ENCODE measurements around the gene ASCL5.
"Not testable (repeated sequence)": the region's sequence is repeated elsewhere in the genome, so short reads cannot be mapped to it uniquely, and the experiment has no call there.

ASCL5 gene, protein sequence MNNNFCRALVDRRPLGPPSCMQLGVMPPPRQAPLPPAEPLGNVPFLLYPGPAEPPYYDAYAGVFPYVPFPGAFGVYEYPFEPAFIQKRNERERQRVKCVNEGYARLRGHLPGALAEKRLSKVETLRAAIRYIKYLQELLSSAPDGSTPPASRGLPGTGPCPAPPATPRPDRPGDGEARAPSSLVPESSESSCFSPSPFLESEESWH

DNA sequence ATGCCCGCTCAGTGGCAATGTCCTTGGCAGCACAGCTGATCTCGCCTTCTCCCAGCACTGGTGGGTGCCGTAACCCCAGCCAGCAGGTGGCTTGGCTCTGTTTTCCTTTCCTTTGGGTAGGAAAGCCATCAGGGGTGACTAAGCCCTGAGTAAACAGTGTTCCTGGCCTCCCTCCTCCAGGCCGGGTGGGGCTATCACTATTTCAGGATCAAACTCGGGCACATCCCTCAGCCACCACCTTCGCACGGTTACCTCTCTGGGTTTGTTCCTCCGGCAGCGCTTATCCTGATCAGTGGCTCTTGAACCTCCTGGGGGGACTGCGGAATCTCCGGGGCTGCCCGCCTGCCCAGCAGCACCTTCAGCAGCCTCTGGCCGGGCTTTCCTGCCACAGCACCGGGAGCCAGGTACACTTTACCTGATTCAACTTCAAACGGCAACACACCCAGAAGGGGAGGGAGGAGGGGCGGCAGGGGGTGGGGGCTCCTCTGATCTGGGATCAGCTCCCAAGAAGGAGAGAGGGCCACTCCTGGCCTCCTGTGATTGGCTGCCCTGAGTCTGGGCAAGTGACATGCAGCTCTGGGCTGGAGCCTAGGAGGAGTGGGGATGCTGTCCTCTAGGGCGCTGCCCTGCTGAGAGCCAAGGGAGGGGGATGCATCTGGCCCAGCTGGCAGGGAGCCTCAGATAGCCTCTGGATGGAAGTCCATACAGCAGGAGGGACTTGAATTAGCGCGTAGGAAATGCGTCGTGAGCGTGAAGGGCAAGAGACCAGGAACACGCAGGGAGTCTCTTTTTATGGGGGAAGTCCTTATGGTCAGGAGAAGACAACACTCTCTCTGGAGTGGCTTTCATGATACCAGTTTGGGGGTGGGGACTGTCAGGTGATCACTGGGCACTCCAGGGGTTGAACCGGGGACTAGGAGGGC, at the start of gene ASCL5:
ASCL5 (minus strand) TSS at position 353 of the 923 bp plus-strand sequence. CDS start 11,812 bp downstream, outside the sequence.
- DNase-seq = no peak

DNA sequence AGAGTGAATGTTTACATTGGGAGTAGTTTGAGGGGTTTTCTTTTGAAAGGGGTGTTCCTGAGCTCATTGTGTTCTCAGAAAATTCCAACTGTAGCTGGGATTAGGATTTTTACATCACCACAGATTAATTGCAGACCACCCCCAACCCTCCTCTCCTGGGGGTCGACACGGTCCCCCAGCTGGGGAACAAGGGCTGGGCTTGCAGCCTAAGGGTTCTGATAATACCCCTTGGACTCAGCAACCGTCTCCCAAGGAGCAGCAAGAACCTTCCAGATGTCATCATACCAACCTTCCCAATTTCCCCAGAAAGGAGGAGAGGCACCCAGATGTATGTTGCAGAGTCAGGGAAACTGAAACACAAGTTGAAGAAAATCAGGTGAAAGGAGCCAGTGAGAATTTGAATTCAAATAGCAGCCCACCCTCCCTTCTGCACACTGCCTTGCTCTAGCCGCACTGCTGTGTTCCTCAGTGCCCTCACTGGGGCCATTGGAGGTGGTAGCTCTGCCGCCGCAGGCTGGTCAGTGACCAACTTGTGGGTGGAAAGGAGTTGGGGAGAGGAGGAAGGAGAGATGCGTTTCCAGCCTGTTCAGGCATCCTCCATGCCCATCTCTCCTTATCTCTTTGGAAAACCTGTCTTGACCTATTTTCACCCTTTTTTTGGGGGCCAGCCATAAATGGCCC, 49.0 kb upstream of the ASCL5 start:
- no peak for DNase-seq

DNA sequence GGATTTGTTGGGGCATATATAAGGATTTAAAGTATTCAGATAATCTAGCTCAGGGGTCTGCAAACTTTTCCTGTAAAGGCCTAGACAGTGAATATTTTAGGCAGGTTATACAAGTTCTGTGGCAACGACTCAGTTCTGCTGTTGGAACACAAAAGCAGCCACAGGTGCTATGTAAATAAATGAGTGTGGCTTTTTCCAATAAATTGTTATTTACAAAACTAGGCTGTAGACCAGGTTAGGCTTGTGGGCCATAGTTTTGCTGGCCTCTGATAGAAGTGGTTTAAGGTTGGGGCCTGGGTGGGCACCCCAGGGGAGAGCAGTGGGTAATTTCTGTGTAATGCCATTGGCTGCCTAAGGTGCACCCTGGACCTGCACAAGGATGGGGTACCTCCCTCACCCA, 46.8 kb upstream of the ASCL5 start:
- no peak for DNase-seq

DNA sequence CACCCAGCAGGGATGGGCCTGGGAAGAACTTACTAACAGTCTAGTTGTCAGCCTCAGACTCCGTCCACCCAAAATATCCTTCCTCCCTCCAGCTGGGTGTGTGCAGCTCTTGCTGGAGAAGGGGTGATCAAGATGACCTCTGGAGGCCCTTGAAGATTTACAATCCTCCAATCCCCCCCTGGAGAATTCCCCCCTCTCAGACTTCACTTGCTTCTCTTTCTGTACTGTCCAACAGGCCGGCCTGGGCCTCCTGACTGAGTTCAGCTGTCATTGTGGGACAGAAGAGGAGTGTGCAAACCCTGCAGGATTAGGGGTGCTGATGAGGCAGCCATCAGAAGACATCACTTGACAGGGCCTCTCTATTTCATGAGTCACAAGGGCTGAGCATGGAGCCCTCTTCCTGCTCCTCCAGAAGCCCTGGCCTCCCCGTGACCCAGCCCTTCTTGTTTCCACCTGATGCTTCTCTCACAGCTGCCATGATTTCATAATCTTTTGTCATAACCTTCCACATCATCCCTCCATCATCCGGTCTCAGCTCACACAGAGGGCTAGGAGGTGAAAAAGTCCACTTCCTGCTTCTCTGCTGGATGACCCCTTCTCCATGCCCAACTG, 46.1 kb upstream of the ASCL5 start:
- peak; percentile 52 for DNase-seq

DNA sequence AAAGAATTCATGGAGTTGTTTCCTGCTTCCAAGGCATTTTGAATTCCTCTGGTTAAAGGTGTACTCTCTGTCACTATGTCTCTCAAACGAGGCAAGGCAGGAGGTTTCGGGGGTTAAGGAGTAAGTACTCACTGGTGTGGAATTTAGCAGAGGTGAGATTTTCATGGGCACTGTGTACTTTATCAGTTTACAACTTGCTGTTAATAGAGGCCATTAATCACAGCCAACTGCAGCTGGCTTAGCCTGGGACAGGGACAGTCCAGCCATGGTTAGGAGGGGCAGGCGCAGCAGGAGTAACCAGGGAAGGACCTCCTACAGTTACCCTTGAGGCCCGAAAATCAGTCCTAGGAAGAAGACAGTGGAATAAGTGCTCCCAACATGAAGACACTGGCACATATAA, 45.3 kb upstream of the ASCL5 start:
- no peak for DNase-seq

DNA sequence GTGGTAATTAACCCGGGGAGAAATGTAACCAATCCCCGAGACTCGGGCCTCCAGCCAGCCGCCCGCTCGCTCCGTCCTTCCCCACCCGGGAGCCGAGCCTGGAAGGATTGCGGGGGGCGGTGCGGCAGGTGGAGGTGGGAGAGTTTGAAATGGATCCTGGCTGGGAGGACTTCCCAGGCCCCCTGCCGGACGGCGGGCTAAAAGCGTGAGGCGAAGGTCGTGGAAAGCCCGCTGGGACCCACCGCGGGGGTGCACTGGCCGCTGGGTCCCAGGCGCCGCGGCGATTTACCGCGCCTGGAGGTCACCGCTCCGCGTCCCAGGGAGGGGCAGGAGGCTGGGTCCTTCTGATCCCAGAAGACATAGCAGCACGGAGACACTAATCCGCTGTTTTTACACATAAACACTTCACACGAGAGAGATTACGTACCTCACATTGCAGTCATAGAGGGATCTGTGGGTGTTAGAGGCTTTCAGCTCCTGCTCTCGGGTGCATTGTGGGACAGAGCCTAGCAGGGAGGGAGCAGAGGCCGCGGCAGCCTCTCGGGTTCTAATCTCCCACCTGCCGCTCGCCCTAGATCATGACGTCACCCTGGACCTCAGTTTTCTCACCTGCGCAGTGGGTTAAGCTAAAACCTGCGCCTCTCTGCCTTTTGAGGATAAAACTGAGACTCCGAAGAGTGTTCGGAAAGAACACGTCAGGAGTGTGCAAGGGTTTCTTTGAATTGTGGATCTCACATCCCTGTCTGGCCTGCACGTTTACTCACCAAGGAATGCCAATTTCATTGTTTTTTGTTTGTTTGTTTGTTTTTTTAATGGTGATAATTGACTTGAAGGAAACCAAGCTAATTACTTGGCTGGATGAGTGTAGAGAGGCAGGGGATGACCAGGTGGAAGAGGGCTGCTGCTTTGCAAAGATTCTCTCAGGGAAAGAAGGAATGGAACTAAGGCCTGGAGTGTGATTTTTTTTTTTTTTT, 44.4 kb upstream of the ASCL5 start:
- no peak for DNase-seq

DNA sequence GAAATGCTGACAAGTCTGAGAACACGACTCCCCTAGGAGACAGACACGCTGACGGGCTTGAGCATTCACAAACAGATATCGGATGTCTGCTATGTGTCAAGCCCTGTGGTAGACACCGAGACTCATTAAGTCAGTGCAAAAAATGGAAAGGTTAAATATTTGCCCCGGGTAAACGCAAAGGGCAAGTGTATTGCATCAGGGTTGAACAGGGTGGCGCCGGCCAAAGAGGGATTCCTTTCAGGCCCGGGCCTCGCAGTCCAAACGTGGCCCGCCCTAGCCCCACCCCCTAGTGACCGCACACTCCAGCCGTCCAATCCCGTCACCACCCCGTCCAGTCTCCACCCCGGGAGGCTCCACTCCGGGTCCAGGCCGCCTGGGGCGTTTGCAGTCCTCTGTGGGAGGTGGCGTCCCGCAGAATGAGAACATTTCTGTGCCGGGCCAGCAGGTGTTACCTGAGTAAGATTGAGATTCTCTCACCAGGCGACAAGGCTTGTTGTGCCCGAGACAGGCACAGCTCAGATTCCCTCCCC, 43.6 kb upstream of the ASCL5 start:
- peak; percentile 94 for DNase-seq

DNA sequence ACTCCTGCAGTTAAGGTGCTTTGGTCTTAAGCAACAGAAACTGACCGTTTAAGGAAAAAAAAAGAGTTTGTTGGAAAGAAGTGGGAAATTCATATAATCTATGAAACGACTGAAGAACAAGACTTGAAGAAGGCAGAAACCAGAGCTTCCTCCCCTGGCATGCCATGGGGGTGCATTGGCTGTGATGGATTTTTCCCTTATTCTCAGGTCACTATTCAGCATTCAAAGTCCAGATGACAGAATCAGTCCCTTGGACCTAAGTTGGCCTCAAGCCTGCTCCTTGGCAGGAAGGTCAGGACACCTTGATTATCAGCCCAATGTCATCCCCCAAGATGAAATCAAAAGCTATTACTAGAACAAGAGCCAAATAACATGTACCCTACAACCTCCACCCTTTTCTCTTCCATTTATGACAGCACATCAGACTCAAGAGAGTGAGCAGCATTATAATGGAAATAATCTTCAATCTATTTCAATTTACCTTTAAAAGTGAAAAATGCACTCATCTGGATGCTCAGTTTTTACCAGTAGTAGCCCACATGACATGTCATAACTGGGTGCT, 43.1 kb upstream of the ASCL5 start:
- no peak for DNase-seq

DNA sequence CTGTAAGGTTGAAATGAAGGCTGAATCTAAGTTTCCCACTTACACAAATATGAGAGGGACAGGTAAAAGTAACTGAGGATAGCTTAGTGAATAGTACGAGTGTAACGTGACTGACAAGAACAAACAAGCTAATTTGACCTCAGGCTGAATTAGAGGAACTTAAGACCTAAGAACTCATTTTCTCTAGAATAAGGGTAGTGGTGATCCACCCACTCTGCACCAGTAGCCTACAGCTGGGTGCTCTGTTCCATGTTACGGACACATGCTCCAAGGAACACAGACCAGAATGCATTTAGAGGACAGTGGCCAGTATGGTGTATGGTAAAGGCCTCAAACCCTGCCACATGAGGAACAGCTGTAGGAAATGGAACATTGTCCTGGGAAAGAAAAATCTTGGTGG, 42.2 kb upstream of the ASCL5 start:
- DNase-seq = no peak

DNA sequence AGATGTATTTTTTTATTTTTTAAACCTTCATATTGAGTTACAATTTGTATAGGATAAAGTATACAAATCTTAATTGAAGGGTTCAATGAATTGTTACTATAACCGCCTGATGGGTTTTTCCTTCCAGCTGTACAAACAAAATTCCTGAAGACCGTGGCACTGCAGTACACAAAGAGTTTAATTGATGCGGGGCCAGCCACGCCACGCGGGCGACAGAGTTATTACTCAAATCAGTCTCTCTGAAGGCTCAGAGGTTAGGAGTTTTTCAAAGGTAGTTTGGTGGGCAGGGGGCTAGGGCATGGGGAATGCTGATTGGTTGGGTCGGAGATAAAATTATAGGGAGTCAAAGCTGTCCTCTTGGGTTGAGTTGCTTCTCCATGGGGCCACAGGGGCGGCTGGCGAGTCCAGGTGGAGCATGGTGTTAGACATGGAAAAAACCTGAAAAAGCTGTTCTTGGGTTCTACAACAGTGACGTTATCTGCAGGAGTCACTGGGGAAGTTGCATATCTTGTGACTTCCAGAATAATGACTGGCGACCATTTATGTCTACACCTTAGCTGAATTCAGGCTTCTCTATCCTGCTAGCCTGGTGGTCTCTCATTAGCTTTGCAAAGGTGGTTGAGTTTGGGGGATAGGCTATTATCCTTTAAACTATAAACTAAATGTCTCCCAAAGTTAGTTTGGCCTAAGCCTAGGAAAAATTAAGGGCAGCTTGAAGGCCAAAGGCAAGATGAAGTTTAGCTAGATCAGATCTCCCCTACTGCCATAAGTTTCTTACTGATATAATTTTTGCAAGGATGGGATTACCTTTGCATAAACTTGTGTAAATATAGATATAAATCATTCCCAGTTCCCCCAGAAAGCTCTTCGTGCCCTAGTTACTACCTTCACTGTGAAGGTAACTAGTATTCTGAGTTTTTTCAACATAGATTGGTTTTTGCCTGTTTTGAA, 40.3 kb upstream of the ASCL5 start:
- no peak for DNase-seq

DNA sequence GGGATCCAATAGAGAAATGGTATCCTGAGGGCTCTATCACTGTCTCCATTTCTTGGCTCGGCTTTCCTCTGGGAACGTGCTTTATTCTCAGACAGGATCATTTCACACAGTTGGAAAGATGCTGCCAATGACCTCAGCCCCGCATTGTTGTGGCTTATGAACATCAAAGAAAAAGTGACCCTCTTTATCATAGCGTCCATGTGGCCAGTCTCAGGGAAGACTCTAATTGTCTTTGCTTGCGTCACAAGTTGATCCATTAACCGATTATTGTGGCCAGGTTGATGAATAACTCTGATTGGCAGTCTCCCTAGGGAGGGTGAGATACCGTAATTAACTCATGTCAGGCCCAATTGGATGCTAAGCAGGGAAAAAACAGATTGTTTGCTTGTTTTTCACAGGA, 37.7 kb upstream of the ASCL5 start:
- DNase-seq = no peak

DNA sequence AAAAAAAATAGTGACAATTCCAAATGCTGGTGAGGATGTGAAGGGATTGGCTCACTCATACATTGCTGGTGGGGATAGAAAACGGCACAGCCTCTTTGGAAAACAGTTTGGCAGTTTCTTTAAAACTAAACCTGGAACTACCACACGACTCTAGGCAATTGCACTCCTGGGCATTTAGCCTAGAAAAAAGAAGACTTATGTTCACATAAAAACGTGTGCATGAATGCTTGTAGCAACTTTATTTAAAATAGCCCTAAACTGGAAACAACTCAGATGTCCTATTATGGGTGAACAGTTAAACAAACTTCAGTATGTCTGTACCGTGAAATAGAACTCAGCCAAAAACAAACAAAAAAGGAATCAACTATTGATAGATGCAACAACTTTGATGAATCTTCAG, 36.7 kb upstream of the ASCL5 start:
- DNase-seq = no peak

DNA sequence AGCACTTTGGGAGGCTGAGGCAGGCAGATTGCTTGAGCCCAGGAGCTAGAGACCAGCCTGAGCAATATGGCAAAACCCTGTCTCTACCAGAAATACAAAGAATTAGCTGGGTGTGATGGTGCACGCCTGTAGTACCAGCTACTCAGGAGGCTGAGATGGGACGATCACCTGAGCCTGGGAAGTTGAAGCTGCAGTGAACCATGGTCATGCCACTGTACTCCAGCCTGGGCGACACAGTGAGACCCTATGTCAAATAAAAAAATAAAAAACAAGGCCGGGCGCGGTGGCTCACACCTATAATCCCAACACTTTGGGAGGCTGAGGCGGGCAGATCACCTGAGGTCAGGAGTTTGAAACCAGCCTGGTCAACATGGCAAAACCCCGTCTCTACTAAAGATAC, 36.1 kb upstream of the ASCL5 start:
- DNase-seq = not testable (repeated sequence)

DNA sequence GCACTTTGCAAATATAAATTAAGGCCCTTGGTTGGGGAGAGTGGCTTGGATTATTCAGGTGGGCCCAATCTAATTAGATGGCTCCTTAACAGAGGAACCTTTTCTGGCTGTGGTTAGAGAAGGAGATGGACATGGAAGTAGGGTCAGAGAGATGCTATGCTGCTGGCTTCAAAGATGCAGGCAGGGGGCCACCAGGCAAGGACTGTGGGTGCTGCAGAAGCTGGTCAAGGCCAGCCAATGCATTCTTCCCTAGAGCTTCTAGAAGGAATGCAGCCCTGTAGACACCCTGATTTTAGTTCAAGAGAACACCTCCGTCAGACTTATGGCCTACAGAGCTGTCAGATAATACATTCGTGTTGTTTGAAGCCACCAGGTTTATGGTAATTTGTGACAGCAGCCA, 31.0 kb upstream of the ASCL5 start:
- DNase-seq = no peak

DNA sequence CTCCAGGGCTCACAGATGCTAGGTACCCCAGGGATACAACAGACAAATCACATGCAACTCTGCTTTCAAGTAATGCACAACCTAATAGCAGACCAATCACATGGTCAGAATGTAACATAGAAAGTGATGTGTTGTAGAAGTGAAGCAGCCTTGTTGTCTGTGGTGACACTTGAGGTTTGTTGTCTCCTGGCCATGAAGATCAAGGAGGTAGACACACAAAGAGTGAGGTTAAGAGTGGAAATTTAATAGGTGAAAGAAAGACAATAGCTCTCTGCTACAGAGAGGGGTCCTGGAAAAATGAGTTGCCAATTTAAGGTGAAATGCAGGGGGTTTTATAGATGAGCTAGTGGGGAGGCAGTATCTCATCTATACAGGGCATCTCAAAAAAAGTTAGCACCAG, 29.8 kb upstream of the ASCL5 start:
- DNase-seq = no peak

DNA sequence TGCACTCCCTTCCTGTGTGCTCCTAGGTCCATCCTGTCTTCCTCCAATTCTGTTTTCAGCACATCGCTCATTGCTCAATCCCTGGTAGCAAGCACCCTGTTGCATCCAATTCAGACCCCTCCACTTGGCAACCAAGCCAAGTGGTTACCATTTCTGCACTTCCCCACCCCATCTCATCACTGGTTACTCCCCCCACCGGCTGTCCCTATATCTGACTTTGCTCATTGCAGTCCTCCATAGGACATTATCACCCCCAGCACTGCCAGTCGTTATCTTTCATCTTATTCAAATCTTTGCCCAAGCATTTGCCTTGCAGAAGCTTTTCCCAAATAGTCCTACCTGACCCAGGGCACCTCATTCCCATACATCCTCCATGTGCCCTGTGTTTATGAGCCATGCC, 29.4 kb upstream of the ASCL5 start:
- DNase-seq = no peak

DNA sequence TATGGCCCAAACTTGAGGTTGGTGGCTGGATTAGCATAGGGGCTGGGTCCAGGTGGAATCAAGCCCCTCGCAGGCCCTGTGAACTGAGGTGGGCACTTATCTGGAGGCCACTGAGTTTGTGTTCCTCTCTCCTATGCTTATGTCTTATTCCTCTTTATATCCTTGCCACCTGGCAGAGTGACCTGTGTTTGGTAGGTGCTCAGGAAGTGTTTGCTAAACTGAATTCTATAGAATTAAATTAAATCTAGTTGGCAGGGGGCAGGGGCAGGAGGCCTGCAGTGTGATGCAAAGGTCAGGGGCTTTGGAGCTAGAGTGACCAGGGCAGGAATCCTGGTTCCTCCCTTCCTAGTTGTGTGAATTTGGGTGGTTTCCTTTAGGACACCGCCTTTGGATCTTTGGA, 28.4 kb upstream of the ASCL5 start:
- DNase-seq = no peak

DNA sequence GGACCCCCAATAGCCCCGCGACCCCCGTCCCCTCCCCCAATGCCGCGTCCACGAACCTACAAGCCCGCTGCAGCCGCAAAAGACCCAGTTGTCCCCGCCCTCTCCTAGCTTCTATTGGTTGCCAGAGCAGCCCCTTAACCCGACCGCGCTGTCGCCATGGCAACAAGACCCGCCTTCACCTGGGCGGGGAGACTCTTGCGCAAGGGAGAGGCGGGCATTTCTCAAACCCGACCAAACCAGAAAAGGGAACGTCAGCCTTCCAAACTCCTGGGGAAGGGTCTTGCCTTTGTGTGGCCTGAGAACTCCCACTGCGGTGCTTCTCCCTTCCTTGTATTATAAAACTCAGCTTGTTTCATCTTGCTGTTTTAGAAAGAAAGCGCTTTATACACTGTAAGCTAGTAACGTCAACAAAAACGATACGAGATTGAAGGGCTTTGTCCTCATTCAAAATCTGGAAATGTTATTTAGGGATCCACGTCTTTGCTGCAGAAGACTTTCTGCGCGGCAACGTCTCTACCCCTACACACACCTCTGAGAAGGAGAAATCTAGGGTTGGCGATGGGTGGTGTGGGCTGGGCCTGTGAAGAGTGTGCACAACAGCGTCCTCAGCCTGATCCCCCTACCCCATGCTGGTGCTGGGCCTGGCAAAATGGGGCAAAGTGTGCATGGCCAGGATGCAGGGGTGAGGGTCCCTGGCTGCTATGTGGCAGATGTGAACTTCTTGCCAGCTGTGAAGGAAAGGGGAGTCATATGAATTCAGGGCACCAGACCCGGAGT, 27.6 kb upstream of the ASCL5 start, which contains the start of gene TMEM9:
TMEM9 (minus strand) TSS at position 86 of the 777 bp plus-strand sequence. CDS start 551 bp downstream, outside the sequence.
- DNase-seq = peak; percentile 75

Data from NCI-H226 (cell line).